HUDEP-2 (cell line): Measurements from ENCODE around the gene HDLBP.
"Not testable (repeated sequence)": the region's sequence is repeated elsewhere in the genome, so short reads cannot be mapped to it uniquely, and the experiment has no call there.

Experiments used
- DNase-seq, 76 experiments: peaks; one replicate each; lab custom pipeline; 2025; ENCODE audit not compliant: unreplicated experiment in 76 of 76; lab: John Stamatoyannopoulos, UW

Gene HDLBP

DNA sequence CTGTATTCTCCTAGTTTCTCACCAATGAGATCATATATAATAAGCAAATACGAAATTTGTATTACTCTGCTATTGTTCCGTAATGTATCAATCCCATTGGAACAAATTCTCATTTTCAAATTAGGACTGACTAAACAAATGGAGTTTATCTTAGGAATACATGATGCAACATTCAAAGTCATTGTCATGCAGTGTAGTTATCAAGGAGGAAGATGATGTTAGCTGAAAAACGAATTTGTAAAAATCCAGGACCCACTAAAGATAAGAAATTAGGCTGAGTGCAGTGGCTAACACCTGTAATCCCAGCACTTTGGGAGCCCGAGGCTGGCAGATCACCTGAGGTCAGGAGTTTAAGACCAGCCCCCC lies 15.1 kb upstream of the HDLBP start:
- no peak for DNase-seq

GRCh38 chr2:241329669-241330615 lies 14.5 kb upstream of the HDLBP start:
- DNase-seq = peak in 1 of 76 experiments; percentile 14

DNA sequence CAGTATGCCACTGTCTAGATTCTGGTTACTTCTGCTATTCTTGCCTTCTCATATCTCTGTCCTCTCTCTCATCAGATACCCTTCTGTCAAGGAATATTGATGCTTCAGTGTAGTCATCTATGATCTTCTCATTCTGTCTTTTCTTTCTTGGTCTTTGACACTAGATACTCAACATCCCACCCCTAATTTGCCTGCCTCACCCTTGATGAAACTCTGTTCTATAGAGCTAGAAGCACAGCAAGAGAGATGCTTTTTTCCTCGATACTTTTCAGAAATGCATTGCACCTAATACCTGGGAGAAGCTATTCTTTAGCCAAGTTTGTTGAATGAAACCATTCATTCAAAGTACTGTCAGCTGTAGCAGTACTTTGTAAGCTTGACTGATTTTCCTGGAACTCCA lies 9.8 kb upstream of the HDLBP start:
- no peak for DNase-seq

DNA sequence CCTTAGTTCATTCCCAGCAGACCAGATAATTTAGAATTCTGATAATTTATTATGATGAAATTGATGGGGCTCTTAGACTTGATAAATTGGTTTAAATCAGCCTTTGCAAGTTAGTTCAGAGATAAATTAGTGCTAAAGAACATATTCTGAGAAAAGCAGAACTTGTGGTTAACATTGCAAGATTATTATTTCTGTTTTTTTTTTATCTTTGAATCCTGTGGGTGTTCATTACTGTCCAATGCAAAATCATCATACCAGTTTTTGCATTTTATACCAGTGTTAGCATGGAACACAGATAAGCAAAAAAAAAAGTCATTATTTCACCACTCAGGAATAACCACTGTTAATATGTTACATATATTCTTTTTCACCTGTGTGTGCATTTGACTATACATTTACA lies 9.3 kb upstream of the HDLBP start:
- DNase-seq = peak in 5 of 76 experiments; percentile 26 to 39 (median 32)

DNA sequence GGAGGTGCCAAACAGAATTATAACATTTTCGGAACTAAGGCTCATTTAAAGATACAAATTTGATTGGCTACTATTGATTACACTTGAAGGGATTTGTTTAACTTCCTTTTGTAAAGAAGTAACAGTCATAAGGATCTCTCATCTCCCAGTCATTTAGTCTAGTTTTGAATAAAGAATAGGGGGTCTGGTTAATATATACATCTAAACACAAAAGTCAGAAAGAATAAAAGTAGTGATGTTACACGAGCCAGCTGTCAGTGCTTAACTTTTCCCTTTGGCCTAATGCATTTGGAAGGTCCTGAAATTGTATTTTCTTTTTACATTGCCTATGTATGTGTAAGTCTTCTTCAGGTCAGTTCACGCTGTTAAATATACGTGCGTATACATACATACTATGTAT lies 8.3 kb upstream of the HDLBP start:
- no peak for DNase-seq

- no peak for DNase-seq
These were observed 6.4 kb upstream of the HDLBP start for GRCh38 chr2:241321886-241322285.

DNA sequence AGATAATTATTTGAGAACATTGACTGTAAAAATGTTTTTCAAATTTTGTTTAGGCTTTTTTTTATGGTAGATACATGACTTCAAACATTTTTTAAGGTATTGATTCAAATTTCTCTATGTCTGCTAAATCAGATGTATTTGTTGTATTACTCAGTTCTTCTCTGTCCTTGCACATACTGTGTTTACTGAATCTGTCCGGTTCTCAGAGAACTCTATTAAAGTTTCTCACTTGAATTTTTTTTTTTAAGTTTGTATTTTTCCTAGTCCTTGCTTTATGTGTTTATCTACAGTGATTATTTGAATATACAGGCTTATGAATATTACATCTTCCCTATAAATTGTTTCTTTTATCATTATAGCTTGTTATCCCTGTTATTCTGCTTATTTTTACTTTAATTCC lies 5.6 kb upstream of the HDLBP start:
- no peak for DNase-seq

DNA sequence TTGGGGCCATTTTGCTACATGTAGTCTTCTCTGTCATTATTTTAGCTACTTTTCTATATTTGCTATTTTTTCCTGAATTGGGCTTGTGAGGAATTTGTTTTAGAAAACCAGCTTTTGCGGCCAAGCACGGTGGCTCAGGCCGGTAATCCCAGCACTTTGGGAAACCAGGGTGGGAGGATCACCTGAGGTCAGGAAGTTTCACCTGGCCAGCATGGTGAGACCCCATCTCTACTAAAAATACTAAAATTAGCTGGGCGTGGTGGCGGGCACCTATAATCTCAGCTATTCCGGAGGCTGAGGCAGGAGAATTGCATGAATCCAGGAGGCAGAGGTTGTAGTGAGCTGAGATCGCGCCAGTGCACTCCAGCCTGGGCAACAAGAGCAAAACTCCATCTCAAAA lies 4.9 kb upstream of the HDLBP start:
- DNase-seq = no peak

GRCh38 chr2:241318830-241319229 lies 3.4 kb upstream of the HDLBP start:
- DNase-seq = not testable (repeated sequence)

GRCh38 chr2:241317391-241317790 lies 1.9 kb upstream of the HDLBP start:
- no peak for DNase-seq

DNA sequence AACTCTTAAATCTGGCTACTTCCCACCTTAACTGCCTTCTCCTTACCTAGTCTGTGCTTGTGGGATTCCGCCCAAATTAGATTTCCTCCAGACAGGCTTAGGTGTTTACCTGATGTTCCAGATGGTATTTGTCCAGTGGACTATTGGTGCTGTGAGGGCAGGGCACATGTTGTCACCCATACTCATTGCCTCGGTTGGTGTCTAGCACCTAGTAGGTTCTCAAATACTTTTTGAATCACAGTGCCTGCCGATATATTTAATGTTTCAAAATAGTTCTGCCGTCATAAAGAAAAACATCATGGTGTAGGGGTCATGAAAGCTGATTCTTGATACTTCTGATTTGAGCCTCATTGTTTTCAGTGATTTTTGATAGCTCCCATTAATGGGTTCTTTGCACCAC lies 1.4 kb upstream of the HDLBP start:
- DNase-seq = no peak

- DNase-seq = peak in 48 of 76 experiments; percentile 35 to 89 (median 64)
These were observed 583 bp upstream of the HDLBP start, which contains the start of gene SEPTIN2 for GRCh38 chr2:241315879-241316631. Gene SEPTIN2 (plus strand): TSS chr2:241315925. CDS start chr2:241324233, 8,308 bp downstream.

- peak in 22 of 76 experiments; percentile 42 to 73 (median 56) for DNase-seq
These were observed 1.0 kb downstream of the HDLBP start for GRCh38 chr2:241314226-241315092.

- no peak for DNase-seq
These were observed 1.9 kb downstream of the HDLBP start for GRCh38 chr2:241313543-241314095.

DNA sequence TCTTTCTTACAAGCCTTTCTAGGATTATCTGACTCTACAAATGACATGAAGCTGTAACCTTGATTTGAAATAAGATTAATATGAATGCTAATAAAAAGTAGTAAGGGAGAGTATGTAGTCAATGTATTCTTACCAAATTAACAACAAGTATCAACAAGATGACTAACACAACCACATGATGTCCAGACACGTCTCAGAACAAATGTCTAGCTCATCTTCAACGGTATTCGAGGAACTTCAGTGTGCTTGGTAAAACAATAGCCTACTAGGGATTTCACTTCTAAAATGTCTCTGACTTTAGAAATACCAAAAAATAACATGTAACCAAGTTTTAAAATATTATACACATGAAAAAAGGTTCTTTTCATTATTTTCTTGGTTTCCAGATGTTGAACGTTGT lies 3.4 kb downstream of the HDLBP start:
- no peak for DNase-seq

DNA sequence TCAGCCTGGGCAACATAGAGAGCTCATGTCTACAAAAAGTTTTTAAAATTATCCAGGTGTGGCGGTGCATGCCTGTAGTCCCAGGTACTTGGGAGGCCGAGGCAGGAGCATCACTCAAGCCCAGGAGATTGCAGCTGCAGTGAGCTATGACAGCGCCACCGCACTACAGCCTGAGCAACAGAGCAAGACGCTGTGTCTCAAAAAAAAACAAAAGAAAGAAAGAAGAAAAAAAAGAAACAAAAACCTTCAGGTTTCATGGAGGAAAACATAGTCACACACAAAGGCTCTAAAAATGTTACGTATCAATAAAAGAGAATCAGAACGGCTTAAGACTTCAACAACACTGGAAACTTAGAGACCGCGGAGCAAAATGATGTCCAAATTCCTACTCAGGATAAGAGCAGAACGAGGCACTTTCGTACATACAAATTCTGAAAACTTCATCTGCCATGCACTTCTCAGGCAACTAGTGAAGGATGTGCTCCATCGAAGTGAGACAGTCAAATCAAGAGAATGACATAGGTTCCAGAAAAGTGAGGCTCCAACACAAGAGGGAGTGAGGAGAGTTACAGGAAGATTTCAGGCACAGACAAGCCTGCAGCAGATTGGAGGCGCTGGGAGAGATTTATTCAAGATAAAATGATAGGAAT lies 4.4 kb downstream of the HDLBP start:
- no peak for DNase-seq

GRCh38 chr2:241309684-241310117 lies 5.8 kb downstream of the HDLBP start:
- DNase-seq = no peak

DNA sequence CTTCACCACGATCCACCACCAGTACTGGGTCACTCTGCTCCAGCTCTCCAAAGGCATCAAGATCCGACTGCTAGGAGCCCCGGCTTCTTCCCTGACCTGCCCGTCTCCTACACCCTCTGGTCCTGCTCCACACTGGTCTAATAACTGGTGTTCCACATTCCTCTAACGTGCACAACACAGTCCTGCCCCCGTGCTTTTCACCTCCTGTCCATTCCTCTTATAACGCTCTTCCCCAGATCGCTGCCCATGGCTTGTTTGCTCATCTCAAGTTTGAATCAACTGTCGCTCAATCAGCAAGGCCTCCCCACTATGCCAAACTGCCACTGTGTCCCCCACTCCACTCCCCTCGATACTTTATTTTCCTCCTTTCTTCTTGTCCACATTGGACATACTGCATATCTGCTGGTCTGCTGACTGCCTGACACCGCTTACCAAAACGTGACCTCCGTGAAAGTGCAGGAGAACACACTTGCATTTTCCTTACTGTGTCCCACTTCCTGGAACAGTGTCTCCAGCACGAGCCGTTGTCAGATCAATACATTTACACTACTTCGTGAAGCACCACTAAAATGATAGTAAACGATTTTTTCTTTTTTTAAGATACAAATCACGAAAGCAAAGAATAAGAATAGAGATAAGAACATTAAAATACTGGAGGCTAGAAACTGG lies 6.5 kb downstream of the HDLBP start:
- DNase-seq = no peak

- DNase-seq = no peak
These were observed 7.2 kb downstream of the HDLBP start for GRCh38 chr2:241308267-241308666.
